H1 (cell line): Measurements from ENCODE around the gene SLC2A5. TPM values are rescaled to one million over a fixed set of nuclear protein-coding genes. Genes with fewer than 3 reads are reported as not detected.

Experiments used
- CTCF ChIA-PET: fragments of 300-600 bp; sonication (Branson Sonifier 250); formaldehyde crosslinking; loops from one replicate; lab custom pipeline; 2021; ENCODE audit not compliant: partially characterized antibody; lab: Charles Lee
- POLR2A ChIA-PET: fragments of 300-600 bp; sonication (Branson Sonifier 250); formaldehyde crosslinking; loops from one replicate; lab custom pipeline; 2021; ENCODE audit warnings: inconsistent platforms; ENCODE audit not compliant: partially characterized antibody; lab: Charles Lee
- DNase-seq, 2 experiments: peaks; one replicate each; pipeline versions ENCODE4 v3.0.0 to v3.0.0-alpha.2; 2010 to 2022; ENCODE audit warnings: low spot score in 2 of 2, low read depth in 1 of 2, mixed read lengths in 1 of 2
- FAIRE-seq: peaks from 2 replicates; lab custom pipeline; 2011; peaks lifted over from hg19 to GRCh38; lab: Jason Lieb, UNC
- H2AFZ ChIP-seq: 2 replicates; pipeline ENCODE4 v1.8.1; 2012; ENCODE audit warnings: low read length, inconsistent platforms
- H2AK5ac ChIP-seq: 2 replicates; pipeline ENCODE4 v1.6.1; 2013; ENCODE audit warnings: low read depth, low read length
- H2BK120ac ChIP-seq: replicated peaks from 2 replicates; pipeline ENCODE3; 2013; ENCODE audit warnings: low read depth, low read length, inconsistent platforms
- H2BK12ac ChIP-seq: 2 replicates; pipeline ENCODE4 v1.6.1; 2013; ENCODE audit warnings: low read depth, low read length
- H2BK15ac ChIP-seq: 2 replicates; pipeline ENCODE4 v1.6.1; 2013; ENCODE audit warnings: low read length
- H2BK20ac ChIP-seq: 2 replicates; pipeline ENCODE4 v1.6.1; 2013; ENCODE audit warnings: low read length
- H2BK5ac ChIP-seq: 2 replicates; pipeline ENCODE4 v1.6.1; 2013; ENCODE audit warnings: low read depth, low read length
- H3K14ac ChIP-seq: 2 replicates; pipeline ENCODE4 v1.6.1; 2013; ENCODE audit warnings: inconsistent platforms; ENCODE audit not compliant: insufficient read length
- H3K18ac ChIP-seq: 2 replicates; pipeline ENCODE4 v1.6.1; 2013; ENCODE audit warnings: low read length; ENCODE audit errors: extremely low read depth
- H3K23ac ChIP-seq: 2 replicates; pipeline ENCODE4 v1.6.1; 2013; ENCODE audit warnings: inconsistent platforms; ENCODE audit not compliant: insufficient read length
- H3K23me2 ChIP-seq: 2 replicates; pipeline ENCODE4 v1.6.1; 2013; ENCODE audit warnings: low read depth, low read length
- H3K27ac ChIP-seq: 2 replicates; pipeline ENCODE4 v1.6.1; 2011; ENCODE audit warnings: low read depth, low read length, inconsistent platforms
- H3K27me3 ChIP-seq, 4 experiments: replicated peaks in 1 of 4; 1 replicate in 1 of 4; 2 replicates in 3 of 4; pipeline versions ENCODE4 v1.6.1 to v1.8.1; 2011 to 2013; ENCODE audit warnings: low read length in 3 of 4, mild to moderate bottlenecking in 3 of 4, inconsistent platforms in 2 of 4, mixed read lengths in 2 of 4, moderate library complexity in 1 of 4; ENCODE audit not compliant: control insufficient read depth in 3 of 4, insufficient read depth in 3 of 4; ENCODE audit errors: extremely low read depth in 1 of 4
- H3K36me3 ChIP-seq, 4 experiments: 2 replicates each; pipeline versions ENCODE4 v1.6.1 to v1.8.1; 2011 to 2013; ENCODE audit warnings: mild to moderate bottlenecking in 4 of 4, low read length in 3 of 4, moderate library complexity in 2 of 4, control low read depth in 1 of 4, inconsistent platforms in 1 of 4; ENCODE audit not compliant: insufficient read depth in 4 of 4, control insufficient read depth in 2 of 4
- H3K4ac ChIP-seq: replicated peaks from 2 replicates; pipeline ENCODE3; 2013; ENCODE audit warnings: low read length, low read depth, mixed read lengths, inconsistent platforms; ENCODE audit not compliant: insufficient read length
- H3K4me1 ChIP-seq, 4 experiments: replicated peaks in 1 of 4; 1 replicate in 1 of 4; 2 replicates in 3 of 4; pipeline versions ENCODE4 v1.6.1 to v1.8.1; 2011 to 2013; ENCODE audit warnings: low read length in 3 of 4, inconsistent platforms in 2 of 4, mixed read lengths in 1 of 4; ENCODE audit not compliant: insufficient read depth in 4 of 4, control insufficient read depth in 3 of 4
- H3K4me2 ChIP-seq, 2 experiments: 2 replicates each; pipeline versions ENCODE4 v1.6.1 to v1.8.1; 2011 to 2013; ENCODE audit warnings: low read depth in 2 of 2, low read length in 2 of 2, control low read depth in 1 of 2, inconsistent platforms in 1 of 2, mild to moderate bottlenecking in 1 of 2; ENCODE audit not compliant: insufficient read depth in 1 of 2
- H3K4me3 ChIP-seq, 4 experiments: fragments of 200-600, 300-600 bp in 1 of 4; sonication (generic), shearing (Covaris generic), sonication (Bioruptor Twin) in 1 of 4; 2 replicates each; pipeline versions ENCODE4 v1.5.1 to v1.8.1; 2011 to 2016; ENCODE audit warnings: low read length in 4 of 4, low read depth in 3 of 4, control low read depth in 2 of 4, inconsistent platforms in 2 of 4, mild to moderate bottlenecking in 2 of 4, mixed read lengths in 1 of 4, moderate library complexity in 1 of 4; ENCODE audit not compliant: insufficient read depth in 2 of 4; ENCODE audit errors: extremely low read depth in 1 of 4
- H3K56ac ChIP-seq: replicated peaks from 2 replicates; pipeline ENCODE3; 2013; ENCODE audit warnings: low read depth, mild to moderate bottlenecking, mixed read lengths, low read length, inconsistent platforms; ENCODE audit not compliant: insufficient read length
- H3K79me1 ChIP-seq: 2 replicates; pipeline ENCODE4 v1.6.1; 2013; ENCODE audit warnings: low read depth, low read length, control low read depth
- H3K79me2 ChIP-seq, 2 experiments: 2 replicates each; pipeline versions ENCODE4 v1.6.1 to v1.8.1; 2012 to 2013; ENCODE audit warnings: low read length in 2 of 2, mild to moderate bottlenecking in 2 of 2, inconsistent platforms in 1 of 2; ENCODE audit not compliant: insufficient read depth in 2 of 2, control insufficient read depth in 1 of 2
- H3K9ac ChIP-seq, 4 experiments: replicated peaks in 1 of 4; 1 replicate in 1 of 4; 2 replicates in 3 of 4; pipeline versions ENCODE4 v1.6.1 to v1.8.1; 2011 to 2013; ENCODE audit warnings: low read depth in 3 of 4, low read length in 3 of 4, control low read depth in 2 of 4, mild to moderate bottlenecking in 2 of 4, moderate library complexity in 2 of 4, inconsistent platforms in 1 of 4; ENCODE audit errors: extremely low read depth in 1 of 4
- H3K9me3 ChIP-seq, 2 experiments: 2 replicates each; pipeline versions ENCODE4 v1.6.1 to v1.8.1; 2012 to 2013; ENCODE audit warnings: mild to moderate bottlenecking in 2 of 2, moderate library complexity in 2 of 2, control low read depth in 1 of 2, inconsistent platforms in 1 of 2, low read depth in 1 of 2, low read length in 1 of 2, mixed read lengths in 1 of 2; ENCODE audit not compliant: insufficient read depth in 2 of 2
- H4K20me1 ChIP-seq, 2 experiments: replicated peaks in 1 of 2; 2 replicates each; pipeline versions ENCODE3 to v1.8.1; 2011 to 2013; ENCODE audit warnings: inconsistent platforms in 2 of 2, low read length in 2 of 2, mild to moderate bottlenecking in 1 of 2; ENCODE audit not compliant: insufficient read depth in 2 of 2, control insufficient read depth in 1 of 2
- H4K5ac ChIP-seq: 2 replicates; pipeline ENCODE4 v1.6.1; 2013; ENCODE audit warnings: low read length, low read depth, mixed read lengths, inconsistent platforms; ENCODE audit not compliant: insufficient read length
- H4K8ac ChIP-seq: 2 replicates; pipeline ENCODE4 v1.8.0; 2013; ENCODE audit warnings: mild to moderate bottlenecking, moderate library complexity, low read length, inconsistent platforms; ENCODE audit not compliant: insufficient read depth; ENCODE audit errors: extremely low read depth
- H4K91ac ChIP-seq: replicated peaks from 2 replicates; pipeline ENCODE3; 2013; ENCODE audit warnings: low read length, mixed read lengths, inconsistent platforms; ENCODE audit not compliant: insufficient read length
- ASH2L ChIP-seq: fragments of 200-600, 300-600 bp; sonication (generic); IDR thresholded peaks from one replicate; pipeline ENCODE4 v1.7.1; 2017; ENCODE audit warnings: low read length
- CTBP2 ChIP-seq: IDR thresholded peaks from 2 replicates; pipeline ENCODE4 v1.7.0; 2011; ENCODE audit warnings: borderline replicate concordance, mild to moderate bottlenecking, moderate library complexity, mixed read lengths, low read length; ENCODE audit not compliant: insufficient read depth, insufficient read length
- EP300 ChIP-seq, 2 experiments: IDR thresholded peaks; 1 replicate in 1 of 2; 2 replicates in 1 of 2; pipeline ENCODE4 v1.6.1; 2011 to 2012; ENCODE audit warnings: low read depth in 2 of 2, low read length in 2 of 2, mild to moderate bottlenecking in 2 of 2, borderline replicate concordance in 1 of 2, inconsistent platforms in 1 of 2, moderate library complexity in 1 of 2
- GABPA ChIP-seq: IDR thresholded peaks from 2 replicates; pipeline ENCODE4 v1.6.1; 2011; ENCODE audit warnings: mild to moderate bottlenecking, low read length, moderate library complexity, borderline replicate concordance; ENCODE audit not compliant: insufficient read depth
- JUN ChIP-seq: IDR thresholded peaks from 2 replicates; pipeline ENCODE4 v1.6.1; 2011; ENCODE audit warnings: low read depth, mild to moderate bottlenecking, improper control_type of control experiment, low read length
- MAFK ChIP-seq: IDR thresholded peaks from 2 replicates; pipeline ENCODE4 v1.6.1; 2012; ENCODE audit warnings: low read depth, mild to moderate bottlenecking, improper control_type of control experiment, low read length
- MAX ChIP-seq: IDR thresholded peaks from 2 replicates; pipeline ENCODE4 v1.6.1; 2012; ENCODE audit warnings: inconsistent platforms
- SAP30 ChIP-seq: fragments of 300-600 bp; sonication (generic); IDR thresholded peaks from 2 replicates; pipeline ENCODE4 v1.7.1; 2012; ENCODE audit warnings: low read length, moderate library complexity, mild to moderate bottlenecking, inconsistent platforms; ENCODE audit not compliant: insufficient read depth, insufficient replicate concordance
- TCF12 ChIP-seq: IDR thresholded peaks from 2 replicates; pipeline ENCODE4 v1.6.1; 2011; ENCODE audit warnings: low read depth, mild to moderate bottlenecking, low read length
- WGBS, 2 experiments: shearing (Covaris generic) in 1 of 2; methylation state at CpG; one replicate each; pipeline versions ENCODE4 v1.1.6 to v1.1.7; 2013 to 2015; ENCODE audit warnings: low lambda C conversion rate in 2 of 2, mixed read lengths in 2 of 2, inconsistent platforms in 1 of 2, low coverage in 1 of 2, missing lambda C conversion rate in 1 of 2; ENCODE audit not compliant: insufficient replicate concordance in 2 of 2, insufficient coverage in 1 of 2, insufficient read length in 1 of 2; ENCODE audit errors: extremely low coverage in 1 of 2, missing lambda C conversion rate in 1 of 2; 5-methylcytosine and 5-hydroxymethylcytosine counted together
- polyA plus RNA-seq, 7 experiments: library from polyadenylated mRNA; depleted of rRNA in 3 of 7; stranded (reverse) in 5 of 7; unstranded in 2 of 7; fragments of >200 nt in 5 of 7; fragments of 200-250 nt in 2 of 7; gene quantifications; 1 replicate in 5 of 7; 2 replicates in 1 of 7; 4 replicates in 1 of 7; pipeline versions ENCODE4 v1.2.1 to v1.2.3, GENCODE V29; 2011 to 2013; ENCODE audit warnings: missing spikeins in 2 of 7, mixed read lengths in 2 of 7
- total RNA-seq: library from RNA; stranded (reverse); fragmentation: NEBNext Ultra II Directional; extraction: Animal tissue kit (Norgen Biotek cat#: 25700); gene quantifications from 2 replicates; pipeline ENCODE4 v1.2.1, GENCODE V29; 2021
- TF ChIP-seq, protein P1 (sequence below): IDR thresholded peaks from 2 replicates; pipeline ENCODE4 v1.6.1; 2011; ENCODE audit warnings: low read depth, mild to moderate bottlenecking, low read length; ENCODE audit not compliant: insufficient read depth

The SLC2A5 gene
- total and polyA plus RNA-seq, 2 of the 8 experiments (the other 6 are each of a cell fraction or from before 2014, with no cell fraction given) = 0.12 TPM; not detected in 1

- CTCF ChIA-PET = interaction anchor here (0.6 to 2.0 kb wide), 6 partner anchors 9 to 102 kb away, joined by 3 to 8 read pairs (median 5); no protein-coding TSS in a partner anchor
- H4K5ac ChIP-seq = no peak overlapping the region
Observed at GRCh38 chr1:9019896-9020295, 49.5 kb downstream of the SLC2A5 start.

More at GRCh38 chr1:9019896-9020295, 49.5 kb downstream of the SLC2A5 start:
- H3K18ac ChIP-seq = no peak overlapping the region
- no peak overlapping the region for H4K91ac ChIP-seq
- H3K9ac ChIP-seq = no peak overlapping the region
- no peaks in the 10 kb centered on the region for H4K20me1 ChIP-seq
- TF ChIP-seq EP300 (IDR thresholded peaks at IDR 0.05; ENCODE audit: borderline replicate concordance in 1 of 2, low read depth in 2 of 2, low read length in 2 of 2) = no peak
- TF ChIP-seq ASH2L = no peak
- TF ChIP-seq MAX = no peak
- no peak for TF ChIP-seq MAFK
- no peak for TF ChIP-seq JUN
- no peak for TF ChIP-seq SAP30
- TF ChIP-seq CTBP2 = no peak
- TF ChIP-seq TCF12 = no peak
- TF ChIP-seq GABPA = no peak
- TF ChIP-seq, protein P1, sequence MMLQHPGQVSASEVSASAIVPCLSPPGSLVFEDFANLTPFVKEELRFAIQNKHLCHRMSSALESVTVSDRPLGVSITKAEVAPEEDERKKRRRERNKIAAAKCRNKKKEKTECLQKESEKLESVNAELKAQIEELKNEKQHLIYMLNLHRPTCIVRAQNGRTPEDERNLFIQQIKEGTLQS = no peak
- TF ChIP-seq, all 59 proteins: peak for 0
- no peaks in the 10 kb centered on the region for H3K23me2 ChIP-seq
- H3K4me2 ChIP-seq = no peak overlapping the region
- no peak overlapping the region for H2BK120ac ChIP-seq
- WGBS, 2 experiments = 72% methylated on average over 4 of the region's 4 CpGs; no CpG with 5 or more reads in 1 of the 2 experiments
- H2AFZ ChIP-seq = no peak overlapping the region
- no peak overlapping the region for H4K8ac ChIP-seq
- no peak overlapping the region for H3K4me3 ChIP-seq
- no peaks in the 10 kb centered on the region for H3K27me3 ChIP-seq
- H3K79me1 ChIP-seq = no peaks in the 10 kb centered on the region; the same call in 1 of the 2 replicates
- no peak overlapping the region for H3K27ac ChIP-seq
- no peak for FAIRE-seq
- H2BK5ac ChIP-seq = no peak overlapping the region
- no peak overlapping the region for H3K56ac ChIP-seq
- H3K14ac ChIP-seq = no peak overlapping the region
- no peak for DNase-seq
- H2BK20ac ChIP-seq = no peak overlapping the region
- no peak overlapping the region for H3K4ac ChIP-seq
- POLR2A ChIA-PET = no interaction called here
- H3K79me2 ChIP-seq = no peaks in the 10 kb centered on the region
- H3K9me3 ChIP-seq = no peaks in the 10 kb centered on the region
- no peaks in the 10 kb centered on the region for H3K4me1 ChIP-seq
- no peaks in the 10 kb centered on the region for H3K36me3 ChIP-seq
- H3K23ac ChIP-seq = no peak overlapping the region
- H2AK5ac ChIP-seq = no peak overlapping the region
- H2BK12ac ChIP-seq = no peak overlapping the region
- H2BK15ac ChIP-seq = no peak overlapping the region
